Activated CD8-positive, alpha-beta memory T cell treated with anti-CD3 and anti-CD28 coated beads, Interleukin-2, amount 50 U/mL, for 48 hours (primary cell): ENCODE data around the gene BTBD18.
"Not testable (repeated sequence)": the region's sequence is repeated elsewhere in the genome, so short reads cannot be mapped to it uniquely, and the experiment has no call there.

ENCODE experiments used
- DNase-seq: peaks from one replicate; pipeline ENCODE4 v3.0.0-alpha.2; 2020

Gene BTBD18

GRCh38 chr11:57728829-57729228 is 22.8 kb downstream of the BTBD18 start:
- no peak for DNase-seq

GRCh38 chr11:57727185-57727584 is 24.4 kb downstream of the BTBD18 start:
- no peak for DNase-seq

DNA sequence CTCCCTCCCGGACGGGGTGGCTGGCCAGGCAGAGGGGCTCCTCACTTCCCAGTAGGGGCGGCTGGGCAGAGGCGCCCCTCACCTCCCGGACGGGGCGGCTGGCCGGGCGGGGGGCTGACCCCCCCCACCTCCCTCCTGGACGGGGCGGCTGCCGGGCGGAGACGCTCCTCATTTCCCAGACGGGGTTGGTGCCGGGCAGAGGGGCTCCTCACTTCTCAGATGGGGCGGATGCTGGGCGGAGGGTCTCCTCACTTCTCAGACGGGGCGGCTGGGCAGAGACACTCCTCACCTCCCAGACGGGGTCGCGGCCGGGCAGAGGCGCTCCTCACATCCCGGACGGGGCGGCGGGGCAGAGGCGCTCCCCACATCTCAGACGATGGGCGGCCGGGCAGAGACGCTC is 34.9 kb downstream of the BTBD18 start:
- DNase-seq: not testable (repeated sequence)

DNA sequence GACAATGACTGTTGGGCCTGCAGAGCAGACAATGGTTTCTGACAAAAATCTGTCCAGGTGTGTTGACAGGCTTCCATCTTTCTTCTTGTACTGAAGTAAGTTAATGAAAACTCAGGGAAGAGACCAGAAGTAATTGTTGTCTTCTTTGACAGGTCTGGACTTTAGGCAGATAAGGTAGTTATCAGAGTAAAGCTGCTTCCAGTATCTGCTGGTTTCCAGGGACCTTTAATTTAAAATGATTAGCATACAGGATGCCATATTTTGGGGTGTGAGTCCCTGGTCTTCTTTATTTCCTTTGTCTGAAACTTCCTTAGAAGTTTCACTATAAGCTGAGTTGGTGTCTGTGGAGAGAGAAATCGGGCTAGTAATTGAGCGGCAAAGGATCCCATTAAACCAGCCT is 37.8 kb downstream of the BTBD18 start:
- no peak for DNase-seq

GRCh38 chr11:57712256-57713150 is 39.1 kb downstream of the BTBD18 start, which contains the start of gene TMX2:
Gene TMX2, plus strand, starts transcription at chr11:57712593. Its CDS starts 26 bp downstream, at chr11:57712619.
- peak; percentile 89 for DNase-seq

GRCh38 chr11:57711414-57712255 is 40.0 kb downstream of the BTBD18 start, which contains the start of gene MED19:
Gene MED19, minus strand, starts transcription at chr11:57712215. Its CDS starts 36 bp downstream, at chr11:57712179.
- DNase-seq: peak; percentile 82

- DNase-seq: no peak
Observed at GRCh38 chr11:57709802-57710367, 41.7 kb downstream of the BTBD18 start.

- not testable (repeated sequence) for DNase-seq
Observed at GRCh38 chr11:57705432-57705831, 46.2 kb downstream of the BTBD18 start.

DNA sequence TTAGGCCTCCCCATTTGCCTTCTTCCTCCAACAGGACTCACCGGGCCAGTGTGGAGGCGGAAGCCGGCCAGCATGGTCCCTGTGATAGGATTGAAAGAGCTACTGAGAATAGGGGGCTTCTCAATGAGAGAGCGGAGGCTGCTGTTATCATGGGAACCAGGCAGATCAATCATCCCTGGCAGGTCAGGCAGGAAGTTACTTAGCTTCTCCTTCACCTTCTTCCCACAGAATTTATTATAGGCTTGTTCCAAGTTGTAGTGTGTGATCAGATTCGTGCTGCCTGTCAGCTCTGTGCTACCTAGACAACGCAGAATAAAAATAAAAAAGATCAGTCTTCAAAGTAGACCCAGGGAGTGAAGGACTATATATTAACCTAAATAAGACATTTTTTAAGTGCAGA is 46.7 kb downstream of the BTBD18 start:
- no peak for DNase-seq

DNA sequence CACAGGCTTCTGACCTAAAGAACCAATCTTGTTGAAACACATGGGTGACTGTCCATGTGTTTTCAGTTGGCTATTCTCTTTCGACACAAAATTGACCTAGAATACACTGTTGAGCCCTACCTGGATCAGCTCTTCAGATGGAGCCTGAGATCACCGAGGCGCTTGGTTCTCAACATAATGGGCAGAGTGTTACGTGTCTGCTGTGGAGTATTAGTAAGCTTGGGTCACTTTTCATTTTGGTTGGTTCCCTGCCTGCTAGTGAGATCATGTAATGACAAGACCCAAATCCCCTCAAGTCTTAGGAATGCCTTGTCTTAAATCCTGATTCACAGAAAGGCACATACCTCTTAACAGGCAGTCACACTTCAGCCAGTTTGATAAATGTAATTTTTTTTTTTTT is 48.3 kb downstream of the BTBD18 start:
- DNase-seq: no peak

DNA sequence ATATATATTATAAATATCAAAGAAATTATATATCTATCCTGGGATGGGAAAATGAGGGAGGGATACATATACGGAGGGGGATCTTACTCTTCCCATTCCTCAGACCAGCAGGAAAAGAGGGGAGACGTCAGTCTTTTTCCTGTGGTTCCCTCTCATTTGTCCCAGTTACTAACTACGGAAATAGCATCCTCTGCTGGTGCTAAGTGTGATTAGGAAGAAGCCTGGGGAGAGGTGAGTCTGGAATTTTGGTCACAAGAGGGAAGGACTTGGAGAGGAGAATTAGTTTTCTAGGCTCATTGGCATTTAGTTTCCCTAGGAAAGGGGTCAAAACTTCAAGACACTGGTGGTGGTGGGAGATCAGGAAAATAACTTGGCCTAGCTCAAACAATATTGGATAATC is 51.2 kb downstream of the BTBD18 start:
- DNase-seq: no peak

DNA sequence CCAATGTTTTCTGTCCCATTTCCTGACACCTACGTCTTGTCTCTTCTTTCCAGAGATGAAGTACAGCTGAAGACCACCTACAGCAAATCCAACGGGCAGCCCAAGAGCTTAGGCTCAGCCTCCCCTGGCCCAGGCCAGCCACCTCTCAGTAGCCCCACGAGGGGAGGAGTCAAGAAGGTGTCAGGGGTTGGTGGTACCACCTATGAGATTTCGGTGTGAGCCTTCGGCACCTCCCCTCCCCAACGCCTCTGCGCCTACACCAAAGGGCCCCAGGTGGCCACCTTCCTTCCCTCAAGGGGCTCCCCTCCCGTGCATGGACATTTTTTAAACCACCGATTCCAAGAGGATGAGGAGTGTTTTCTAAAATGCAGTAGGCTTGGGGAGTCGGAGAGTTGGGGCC is 51.8 kb downstream of the BTBD18 start:
- no peak for DNase-seq

GRCh38 chr11:57698843-57699365 is 52.7 kb downstream of the BTBD18 start:
- DNase-seq: no peak
